Measurements from ENCODE around the gene NEK5.

GRCh38 chr13:52141299-52141698, 12.4 kb upstream of the NEK5 start:
- TF ChIP-seq CTCF (IDR thresholded peaks at IDR 0.05) (no peak), POLR2A (IDR thresholded peaks at IDR 0.05) (no peak), POLR2AphosphoS5 (IDR thresholded peaks at IDR 0.05) (no peak)

All from prostate gland (tissue), 2 donors.